H9 (cell line): ENCODE results near the gene GPR15LG. TPM values are rescaled to one million over a fixed set of nuclear protein-coding genes. Genes with fewer than 3 reads are reported as not detected.

Source experiments
- DNase-seq: peaks from one replicate; pipeline ENCODE4 v3.0.0-alpha.2; 2017
- H2AFZ ChIP-seq: one replicate; pipeline ENCODE4 v1.6.1; 2013; ENCODE audit warnings: mild to moderate bottlenecking, low read length, control low read depth, moderate library complexity
- H2AK5ac ChIP-seq: 2 replicates; pipeline ENCODE4 v1.6.1; 2013; ENCODE audit warnings: low read length, control low read depth, mixed read lengths; ENCODE audit not compliant: insufficient read length
- H2BK120ac ChIP-seq: one replicate; pipeline ENCODE4 v1.6.1; 2013; ENCODE audit warnings: low read depth, mild to moderate bottlenecking, low read length, control low read depth, inconsistent platforms; ENCODE audit not compliant: poor library complexity, severe bottlenecking
- H2BK12ac ChIP-seq: 2 replicates; pipeline ENCODE4 v1.6.1; 2013; ENCODE audit warnings: low read length, control low read depth, mixed read lengths, low read depth; ENCODE audit not compliant: insufficient read length
- H2BK15ac ChIP-seq: 2 replicates; pipeline ENCODE4 v1.6.1; 2013; ENCODE audit warnings: low read depth, low read length, control low read depth
- H2BK20ac ChIP-seq: one replicate; pipeline ENCODE4 v1.6.1; 2013; ENCODE audit warnings: low read depth, mild to moderate bottlenecking, low read length, control low read depth, inconsistent platforms; ENCODE audit not compliant: poor library complexity, severe bottlenecking
- H2BK5ac ChIP-seq: 2 replicates; pipeline ENCODE4 v1.6.1; 2013; ENCODE audit warnings: low read length, control low read depth, mixed read lengths; ENCODE audit not compliant: insufficient read length
- H3K14ac ChIP-seq: 2 replicates; pipeline ENCODE4 v1.6.1; 2013; ENCODE audit warnings: low read length, control low read depth; ENCODE audit not compliant: insufficient read depth
- H3K18ac ChIP-seq: 2 replicates; pipeline ENCODE4 v1.6.1; 2013; ENCODE audit warnings: low read depth, mild to moderate bottlenecking, mixed read lengths, low read length, control low read depth; ENCODE audit not compliant: insufficient read length
- H3K23ac ChIP-seq: 2 replicates; pipeline ENCODE4 v1.6.1; 2013; ENCODE audit warnings: low read length, control low read depth, mixed read lengths, low read depth; ENCODE audit not compliant: insufficient read length
- H3K23me2 ChIP-seq: 2 replicates; pipeline ENCODE4 v1.6.1; 2013; ENCODE audit warnings: low read depth, mild to moderate bottlenecking, mixed read lengths, low read length, control low read depth; ENCODE audit not compliant: insufficient read length, poor library complexity, severe bottlenecking
- H3K27ac ChIP-seq: 2 replicates; pipeline ENCODE4 v1.5.1; 2013; ENCODE audit warnings: low read length, control low read depth, mixed read lengths, low read depth; ENCODE audit not compliant: insufficient read length
- H3K27me3 ChIP-seq: 2 replicates; pipeline ENCODE4 v1.6.1; 2013; ENCODE audit warnings: low read length, control low read depth, inconsistent platforms; ENCODE audit not compliant: insufficient read depth
- H3K4ac ChIP-seq: 2 replicates; pipeline ENCODE4 v1.6.1; 2013; ENCODE audit warnings: low read depth, mild to moderate bottlenecking, control low read depth, inconsistent platforms, low read length, moderate library complexity
- H3K4me1 ChIP-seq: 2 replicates; pipeline ENCODE4 v1.6.1; 2013; ENCODE audit warnings: low read length, control low read depth, inconsistent platforms; ENCODE audit not compliant: insufficient read depth
- H3K4me2 ChIP-seq: 2 replicates; pipeline ENCODE4 v1.6.1; 2013; ENCODE audit warnings: low read length, control low read depth, mixed read lengths; ENCODE audit not compliant: insufficient read length, insufficient read depth
- H3K56ac ChIP-seq: 2 replicates; pipeline ENCODE4 v1.6.1; 2013; ENCODE audit warnings: low read depth, mild to moderate bottlenecking, mixed read lengths, low read length, control low read depth; ENCODE audit not compliant: insufficient read length
- H3K79me1 ChIP-seq: 2 replicates; pipeline ENCODE4 v1.6.1; 2013; ENCODE audit warnings: low read depth, mild to moderate bottlenecking, moderate library complexity, low read length, control low read depth, inconsistent platforms; ENCODE audit not compliant: insufficient read depth, poor library complexity, severe bottlenecking
- H3K79me2 ChIP-seq: 2 replicates; pipeline ENCODE4 v1.6.1; 2013; ENCODE audit warnings: low read length, control low read depth, inconsistent platforms; ENCODE audit not compliant: insufficient read depth
- H3K9ac ChIP-seq: 2 replicates; pipeline ENCODE4 v1.6.1; 2013; ENCODE audit warnings: low read length, control low read depth, mixed read lengths; ENCODE audit not compliant: insufficient read length; ENCODE audit errors: extremely low read depth
- H3K9me3 ChIP-seq: one replicate; pipeline ENCODE4 v1.6.1; 2013; ENCODE audit warnings: low read depth, low read length, inconsistent platforms; ENCODE audit not compliant: control insufficient read depth
- H3T11ph ChIP-seq: one replicate; pipeline ENCODE4 v1.6.1; 2013; ENCODE audit warnings: mild to moderate bottlenecking, low read length, control low read depth, inconsistent platforms
- H4K20me1 ChIP-seq: one replicate; pipeline ENCODE4 v1.6.1; 2013; ENCODE audit not compliant: control insufficient read depth, insufficient read length, insufficient read depth
- H4K5ac ChIP-seq: 2 replicates; pipeline ENCODE4 v1.6.1; 2013; ENCODE audit warnings: low read depth, mild to moderate bottlenecking, mixed read lengths, low read length, control low read depth; ENCODE audit not compliant: insufficient read length
- H4K8ac ChIP-seq: replicated peaks from 2 replicates; pipeline ENCODE4 v1.6.1; 2013; ENCODE audit warnings: low read length, control low read depth, mixed read lengths, low read depth; ENCODE audit not compliant: insufficient read length
- H4K91ac ChIP-seq: 2 replicates; pipeline ENCODE4 v1.6.1; 2013; ENCODE audit warnings: low read depth, mild to moderate bottlenecking, moderate library complexity, mixed read lengths, low read length, control low read depth; ENCODE audit not compliant: insufficient read length
- H3K27ac Mint-ChIP-seq, 3 experiments: 2 replicates in 2 of 3; 3 replicates in 1 of 3; pipeline ENCODE4 v1.8.0; 2020 to 2021; ENCODE audit warnings: mixed read lengths in 3 of 3, mild to moderate bottlenecking in 1 of 3, moderate library complexity in 1 of 3
- H3K27me3 Mint-ChIP-seq: 2 replicates; pipeline ENCODE4 v1.8.0; 2021; ENCODE audit warnings: low read depth, mild to moderate bottlenecking, moderate library complexity, mixed read lengths
- H3K36me3 Mint-ChIP-seq, 3 experiments: 2 replicates in 2 of 3; 3 replicates in 1 of 3; pipeline ENCODE4 v1.8.0; 2020 to 2021; ENCODE audit warnings: low read depth in 3 of 3, mixed read lengths in 3 of 3; ENCODE audit not compliant: insufficient read depth in 1 of 3
- H3K4me1 Mint-ChIP-seq, 2 experiments: 2 replicates each; pipeline ENCODE4 v1.8.0; 2020; ENCODE audit warnings: mixed read lengths in 2 of 2
- H3K4me3 Mint-ChIP-seq, 2 experiments: 2 replicates in 1 of 2; 3 replicates in 1 of 2; pipeline ENCODE4 v1.8.0; 2020 to 2021; ENCODE audit warnings: mild to moderate bottlenecking in 2 of 2, mixed read lengths in 2 of 2, moderate library complexity in 1 of 2
- H3K9me3 Mint-ChIP-seq, 2 experiments: 2 replicates in 1 of 2; 3 replicates in 1 of 2; pipeline ENCODE4 v1.8.0; 2020; ENCODE audit warnings: mild to moderate bottlenecking in 2 of 2, mixed read lengths in 2 of 2, moderate library complexity in 1 of 2
- WGBS: extraction: QIAGEN DNeasy Blood & Tissue Kit; methylation state at CpG from one replicate; pipeline ENCODE4 v1.1.7; 2013; ENCODE audit warnings: missing lambda C conversion rate, low lambda C conversion rate, mixed read lengths; ENCODE audit not compliant: insufficient read length; ENCODE audit errors: extremely low coverage; 5-methylcytosine and 5-hydroxymethylcytosine counted together
- total RNA-seq: library from RNA; stranded (reverse); gene quantifications from 2 replicates; pipeline ENCODE4 v1.2.1, GENCODE V29; 2021
- TF ChIP-seq, protein P1 (sequence below): fragments of 200-600 bp; sonication (generic); conservative IDR thresholded peaks from 3 replicates; pipeline ENCODE4 v1.8.0; 2021; ENCODE audit warnings: antibody characterized with exemption, mild to moderate bottlenecking

GPR15LG gene
- total RNA-seq, 1 experiment from 2014 or later = not detected

- Histone ChIP-seq H3K14ac (no peak overlapping the region), H3K4me2 (no peak overlapping the region), H3K79me2 (no peaks in the 10 kb centered on the region), H2BK120ac (no peak overlapping the region), H4K91ac (no peak overlapping the region), H4K5ac (no peak overlapping the region), H2BK15ac (no peak overlapping the region), H2AFZ (no peak overlapping the region), H3K4me1 (no peaks in the 10 kb centered on the region), H3K23me2 (no peaks in the 10 kb centered on the region), H3K9me3 (no peaks in the 10 kb centered on the region), H3K18ac (no peak overlapping the region), H2AK5ac (no peak overlapping the region), H3K56ac (no peak overlapping the region), H3K27ac (no peak overlapping the region), H3K23ac (no peak overlapping the region), H3K27me3 (no peaks in the 10 kb centered on the region; the same call in 1 of the 2 replicates), H3K9ac (no peak overlapping the region), H2BK12ac (no peak overlapping the region), H3K79me1 (no peaks in the 10 kb centered on the region), H2BK5ac (no peak overlapping the region), H3K4ac (no peak overlapping the region), H4K20me1 (no peaks in the 10 kb centered on the region), H4K8ac (no peak overlapping the region), H2BK20ac (no peak overlapping the region), H3T11ph (no peak overlapping the region)
- WGBS = no CpG with 5 or more reads among the region's 10 CpGs
- Mint-ChIP-seq H3K4me3 (no peak overlapping the region), H3K27me3 (peaks cover 27% of the 10 kb centered on the region), H3K4me1 (peaks cover 4% of the 10 kb centered on the region in 2 experiments; a peak in 2 of 4 replicates), H3K27ac (peak overlapping the region in 1 of 3 experiments; percentile 15; a peak in 1 of 7 replicates), H3K9me3 (no peaks in the 10 kb centered on the region), H3K36me3 (no peaks in the 10 kb centered on the region)
- no peak for DNase-seq
- TF ChIP-seq, protein P1, sequence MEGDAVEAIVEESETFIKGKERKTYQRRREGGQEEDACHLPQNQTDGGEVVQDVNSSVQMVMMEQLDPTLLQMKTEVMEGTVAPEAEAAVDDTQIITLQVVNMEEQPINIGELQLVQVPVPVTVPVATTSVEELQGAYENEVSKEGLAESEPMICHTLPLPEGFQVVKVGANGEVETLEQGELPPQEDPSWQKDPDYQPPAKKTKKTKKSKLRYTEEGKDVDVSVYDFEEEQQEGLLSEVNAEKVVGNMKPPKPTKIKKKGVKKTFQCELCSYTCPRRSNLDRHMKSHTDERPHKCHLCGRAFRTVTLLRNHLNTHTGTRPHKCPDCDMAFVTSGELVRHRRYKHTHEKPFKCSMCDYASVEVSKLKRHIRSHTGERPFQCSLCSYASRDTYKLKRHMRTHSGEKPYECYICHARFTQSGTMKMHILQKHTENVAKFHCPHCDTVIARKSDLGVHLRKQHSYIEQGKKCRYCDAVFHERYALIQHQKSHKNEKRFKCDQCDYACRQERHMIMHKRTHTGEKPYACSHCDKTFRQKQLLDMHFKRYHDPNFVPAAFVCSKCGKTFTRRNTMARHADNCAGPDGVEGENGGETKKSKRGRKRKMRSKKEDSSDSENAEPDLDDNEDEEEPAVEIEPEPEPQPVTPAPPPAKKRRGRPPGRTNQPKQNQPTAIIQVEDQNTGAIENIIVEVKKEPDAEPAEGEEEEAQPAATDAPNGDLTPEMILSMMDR = no peak
Measured at GRCh38 chr10:84232376-84232775, 58.8 kb downstream of the GPR15LG start.
